Body of pancreas (tissue), 4 donors: ENCODE results near the gene URB1. TPM values are rescaled to one million over a fixed set of nuclear protein-coding genes. Genes with fewer than 3 reads are reported as not detected.
"Not testable (repeated sequence)": the region's sequence is repeated elsewhere in the genome, so short reads cannot be mapped to it uniquely, and the experiment has no call there.

ENCODE experiments used
- ATAC-seq: fragments of 150-250 bp; one replicate; pipeline ENCODE4 v1.9.1; 2016
- DNase-seq, 4 donors: peaks; one replicate each; pipeline ENCODE4 v3.0.0-alpha.2; 2019
- H3K27ac ChIP-seq, 4 donors: fragments of 200-600 bp; sonication (generic); 1 replicate in 3 of 4; 2 replicates in 1 of 4; pipeline versions ENCODE4 v1.5.1 to v1.6.1; 2016 to 2019; ENCODE audit warnings: mild to moderate bottlenecking in 1 of 4, mixed read lengths in 1 of 4, moderate library complexity in 1 of 4
- H3K27me3 ChIP-seq, 2 donors: fragments of 200-600 bp; sonication (generic); one replicate each; pipeline ENCODE4 v1.6.0; 2016; ENCODE audit warnings: mild to moderate bottlenecking in 1 of 2
- H3K36me3 ChIP-seq, 2 donors: fragments of 200-600 bp; sonication (generic); replicated peaks in 1 of 2; 2 replicates each; pipeline ENCODE4 v1.5.1; 2016; ENCODE audit warnings: low read depth in 2 of 2; ENCODE audit not compliant: insufficient read depth in 1 of 2
- H3K4me1 ChIP-seq: fragments of 200-600 bp; sonication (generic); one replicate; pipeline ENCODE4 v1.6.0; 2016
- H3K4me3 ChIP-seq, 2 donors: fragments of 200-600 bp; sonication (generic); 1 replicate in 1 of 2; 2 replicates in 1 of 2; pipeline ENCODE4 v1.5.1; 2016 to 2019
- H3K9me3 ChIP-seq, 3 donors: fragments of 200-600 bp; sonication (generic); 1 replicate in 2 of 3; 2 replicates in 1 of 3; pipeline ENCODE4 v1.5.1; 2016
- CTCF ChIP-seq, 7 experiments: fragments of 450-650 bp in 4 of 7; fragments of 200-600 bp in 3 of 7; sonication (generic) in 3 of 7; IDR thresholded peaks; one replicate each; pipeline ENCODE4 v1.5.1; 2016 to 2019; ENCODE audit warnings: antibody characterized with exemption in 7 of 7
- POLR2A ChIP-seq, 3 donors: fragments of 450-650 bp; IDR thresholded peaks; one replicate each; pipeline ENCODE4 v1.6.1; 2016; ENCODE audit warnings: antibody characterized with exemption in 3 of 3, mild to moderate bottlenecking in 2 of 3
- WGBS, 2 donors: methylation state at CpG; one replicate each; pipeline ENCODE4 v1.1.5; 2017; 5-methylcytosine and 5-hydroxymethylcytosine counted together
- intact Hi-C: fragments of 100-400 bp; cut with DNase I; formaldehyde crosslinking; loops from one replicate; pipeline ENCODE4 v1.15.1; 2023
- total RNA-seq, 2 donors: library from RNA; depleted of rRNA; stranded (reverse); fragments of >200 nt; gene quantifications; one replicate each; pipeline ENCODE4 v1.1.0, GENCODE V29; 2016

Gene URB1
- total RNA-seq, 2 donors from 2014 or later = 10.1 to 11.2 TPM

GRCh38 chr21:32371913-32372314 is 20.9 kb downstream of the URB1 start:
- Histone ChIP-seq H3K4me1 (no peaks in the 10 kb centered on the region), H3K27me3 (no peaks in the 10 kb centered on the region), H3K36me3 (peaks cover 6 to 16% of the 10 kb centered on the region in 2 donors), H3K27ac (peak overlapping the region in 1 of 4 donors; percentile 46), H3K4me3 (no peak overlapping the region), H3K9me3 (no peaks in the 10 kb centered on the region)
- ATAC-seq (peak; percentile 21), DNase-seq (no peak)
- no peak for TF ChIP-seq CTCF (IDR thresholded peaks at IDR 0.05)
- TF ChIP-seq POLR2A (IDR thresholded peaks at IDR 0.05) = no peak
- intact Hi-C loops = no loop called here
- WGBS, 2 donors = 67 to 75% methylated on average over 6 of the region's 6 CpGs

GRCh38 chr21:32370998-32371766 is 21.6 kb downstream of the URB1 start:
- no peak for ATAC-seq
- Histone ChIP-seq H3K27ac (peak overlapping the region in 1 of 4 donors; percentile 15), H3K9me3 (no peaks in the 10 kb centered on the region), H3K4me1 (no peaks in the 10 kb centered on the region), H3K27me3 (no peaks in the 10 kb centered on the region), H3K36me3 (peaks cover 13 to 17% of the 10 kb centered on the region in 2 donors), H3K4me3 (no peak overlapping the region)
- WGBS, 2 donors = 78 to 80% methylated on average over 6 of the region's 6 CpGs
- intact Hi-C loops = no loop called here
- no peak for DNase-seq
- TF ChIP-seq POLR2A (IDR thresholded peaks at IDR 0.05) (no peak), CTCF (IDR thresholded peaks at IDR 0.05) (no peak)

GRCh38 chr21:32368961-32369360 is 23.9 kb downstream of the URB1 start:
- H3K27ac ChIP-seq, H3K9me3 ChIP-seq, H3K4me1 ChIP-seq, H3K4me3 ChIP-seq, H3K27me3 ChIP-seq, ATAC-seq, DNase-seq, intact Hi-C loops: not testable (repeated sequence)
- H3K36me3 ChIP-seq = peaks cover 18 to 20% of the 10 kb centered on the region in 2 donors
- 73 to 87% methylated on average over 1 of the region's 1 CpG for WGBS, 2 donors

- Histone ChIP-seq H3K9me3 (no peaks in the 10 kb centered on the region), H3K36me3 (peaks cover 18 to 20% of the 10 kb centered on the region in 2 donors), H3K27me3 (no peaks in the 10 kb centered on the region), H3K4me1 (no peaks in the 10 kb centered on the region), H3K27ac (no peak overlapping the region), H3K4me3 (no peak overlapping the region)
- no peak for DNase-seq
- WGBS, 2 donors = 81 to 93% methylated on average over 9 of the region's 9 CpGs
- TF ChIP-seq CTCF (IDR thresholded peaks at IDR 0.05) (no peak), POLR2A (IDR thresholded peaks at IDR 0.05) (no peak)
- ATAC-seq = no peak
- intact Hi-C loops = no loop called here
Measured at GRCh38 chr21:32368386-32368785, 24.4 kb downstream of the URB1 start.

GRCh38 chr21:32367158-32367557 is 25.7 kb downstream of the URB1 start:
- H3K36me3 ChIP-seq = peaks cover 19 to 24% of the 10 kb centered on the region in 2 donors
- intact Hi-C loops = no loop called here

More at GRCh38 chr21:32367158-32367557, 25.7 kb downstream of the URB1 start:
- Histone ChIP-seq H3K4me3 (no peak overlapping the region), H3K4me1 (no peaks in the 10 kb centered on the region), H3K27ac (no peak overlapping the region), H3K27me3 (no peaks in the 10 kb centered on the region), H3K9me3 (no peaks in the 10 kb centered on the region)
- DNase-seq (no peak), ATAC-seq (no peak)
- 92 to 93% methylated on average over 1 of the region's 1 CpG for WGBS, 2 donors
- TF ChIP-seq POLR2A (IDR thresholded peaks at IDR 0.05) = no peak
- TF ChIP-seq CTCF (IDR thresholded peaks at IDR 0.05) = no peak
